Right lobe of liver (tissue), 6 donors: Measurements from ENCODE around the gene VRK1. TPM values are rescaled to one million over a fixed set of nuclear protein-coding genes. Genes with fewer than 3 reads are reported as not detected.

Experiments
- ATAC-seq, 4 donors: fragments of 200-7000 bp; cut with Tn5 transposase; one replicate each; pipeline ENCODE4 v1.9.1; 2020; ENCODE audit warnings: mild to moderate bottlenecking in 4 of 4, moderate library complexity in 4 of 4
- DNase-seq, 3 donors: peaks; one replicate each; pipeline ENCODE4 v3.0.0-alpha.2; 2020
- H3K27ac ChIP-seq, 3 donors: fragments of 200-600 bp; one replicate each; pipeline ENCODE4 v1.8.0; 2022
- H3K27me3 ChIP-seq, 2 donors: fragments of 200-600 bp; one replicate each; pipeline ENCODE4 v1.8.0; 2022
- H3K36me3 ChIP-seq, 4 donors: fragments of 200-600 bp; sonication (generic) in 1 of 4; one replicate each; pipeline versions ENCODE4 v1.5.1 to v1.8.0; 2017 to 2022; ENCODE audit warnings: control low read depth in 1 of 4
- H3K4me1 ChIP-seq, 4 donors: fragments of 200-600 bp; sonication (generic) in 1 of 4; one replicate each; pipeline versions ENCODE4 v1.5.1 to v1.8.0; 2017 to 2022; ENCODE audit warnings: control low read depth in 1 of 4
- H3K4me3 ChIP-seq, 3 donors: fragments of 200-600 bp; one replicate each; pipeline ENCODE4 v1.8.0; 2022
- H3K9me3 ChIP-seq, 4 donors: fragments of 200-600 bp; sonication (generic) in 1 of 4; one replicate each; pipeline versions ENCODE4 v1.5.1 to v1.8.0; 2017 to 2022; ENCODE audit warnings: control low read depth in 1 of 4
- POLR2A ChIP-seq: fragments of 450-650 bp; IDR thresholded peaks from one replicate; pipeline ENCODE4 v1.6.1; 2017; ENCODE audit warnings: antibody characterized with exemption, mild to moderate bottlenecking
- WGBS: methylation state at CpG from one replicate; pipeline ENCODE4 v1.1.6; 2018; ENCODE audit warnings: low coverage, low lambda C conversion rate; ENCODE audit not compliant: insufficient coverage; ENCODE audit errors: missing lambda C conversion rate; 5-methylcytosine and 5-hydroxymethylcytosine counted together
- intact Hi-C, 2 donors: fragments of 100-400 bp; cut with DNase I; formaldehyde crosslinking; loops; one replicate each; pipeline versions ENCODE4 v1.11.2 to v1.14.1; 2022
- total RNA-seq, 6 experiments: library from RNA; depleted of rRNA in 2 of 6; stranded (reverse); fragments of >200 nt in 2 of 6; fragmentation: NEBNext Ultra II Directional in 3 of 6; extraction: Animal tissue kit (Norgen Biotek cat#: 25700) in 3 of 6; gene quantifications; one replicate each; pipeline versions ENCODE4 v1.1.0 to v1.2.4, GENCODE V29; 2016 to 2023
- TF ChIP-seq, protein P1 (sequence below), 4 donors: fragments of 200-600 bp in 3 of 4; fragments of 450-650 bp in 1 of 4; IDR thresholded peaks; one replicate each; pipeline versions ENCODE4 v1.5.1 to v1.8.0; 2016 to 2022; ENCODE audit warnings: antibody characterized with exemption in 4 of 4, mild to moderate bottlenecking in 2 of 4
- donor health status: DM: no; HTN: yes; CAD: no.
- donor health status: DM: no; HTN: no; CAD: no.
- donor health status: DM: no; HTN: no; CAD: no.
- donor health status: DM: no; HTN: yes; CAD: no.
- donor health status: DM: no; HTN: yes; CAD: no.

Gene VRK1
- total RNA-seq, 6 experiments from 2014 or later = 1.8 to 6.9 (median 3.8) TPM

- Histone ChIP-seq H3K27ac (no peak overlapping the region), H3K9me3 (no peaks in the 10 kb centered on the region), H3K36me3 (no peaks in the 10 kb centered on the region), H3K4me3 (no peak overlapping the region), H3K27me3 (no peaks in the 10 kb centered on the region), H3K4me1 (no peaks in the 10 kb centered on the region)
- WGBS = 62% methylated on average over 5 of the region's 5 CpGs
- intact Hi-C loops = no loop called here
- TF ChIP-seq, protein P1, sequence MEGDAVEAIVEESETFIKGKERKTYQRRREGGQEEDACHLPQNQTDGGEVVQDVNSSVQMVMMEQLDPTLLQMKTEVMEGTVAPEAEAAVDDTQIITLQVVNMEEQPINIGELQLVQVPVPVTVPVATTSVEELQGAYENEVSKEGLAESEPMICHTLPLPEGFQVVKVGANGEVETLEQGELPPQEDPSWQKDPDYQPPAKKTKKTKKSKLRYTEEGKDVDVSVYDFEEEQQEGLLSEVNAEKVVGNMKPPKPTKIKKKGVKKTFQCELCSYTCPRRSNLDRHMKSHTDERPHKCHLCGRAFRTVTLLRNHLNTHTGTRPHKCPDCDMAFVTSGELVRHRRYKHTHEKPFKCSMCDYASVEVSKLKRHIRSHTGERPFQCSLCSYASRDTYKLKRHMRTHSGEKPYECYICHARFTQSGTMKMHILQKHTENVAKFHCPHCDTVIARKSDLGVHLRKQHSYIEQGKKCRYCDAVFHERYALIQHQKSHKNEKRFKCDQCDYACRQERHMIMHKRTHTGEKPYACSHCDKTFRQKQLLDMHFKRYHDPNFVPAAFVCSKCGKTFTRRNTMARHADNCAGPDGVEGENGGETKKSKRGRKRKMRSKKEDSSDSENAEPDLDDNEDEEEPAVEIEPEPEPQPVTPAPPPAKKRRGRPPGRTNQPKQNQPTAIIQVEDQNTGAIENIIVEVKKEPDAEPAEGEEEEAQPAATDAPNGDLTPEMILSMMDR (IDR thresholded peaks at IDR 0.05) = no peak
- TF ChIP-seq POLR2A = no peak
- ATAC-seq (no peak), DNase-seq (no peak)
Observed at GRCh38 chr14:96772929-96773328, 24.3 kb upstream of the VRK1 start.

- Histone ChIP-seq H3K4me1 (no peaks in the 10 kb centered on the region), H3K4me3 (no peak overlapping the region), H3K27me3 (no peaks in the 10 kb centered on the region), H3K27ac (no peak overlapping the region), H3K9me3 (no peaks in the 10 kb centered on the region), H3K36me3 (no peaks in the 10 kb centered on the region)
- no peak for TF ChIP-seq POLR2A
- TF ChIP-seq, protein P1 (IDR thresholded peaks at IDR 0.05) = no peak
- intact Hi-C loops = no loop called here
- ATAC-seq (no peak), DNase-seq (no peak)
- WGBS = 82% methylated on average over 4 of the region's 4 CpGs
Observed at GRCh38 chr14:96776791-96777190, 20.4 kb upstream of the VRK1 start.

DNA sequence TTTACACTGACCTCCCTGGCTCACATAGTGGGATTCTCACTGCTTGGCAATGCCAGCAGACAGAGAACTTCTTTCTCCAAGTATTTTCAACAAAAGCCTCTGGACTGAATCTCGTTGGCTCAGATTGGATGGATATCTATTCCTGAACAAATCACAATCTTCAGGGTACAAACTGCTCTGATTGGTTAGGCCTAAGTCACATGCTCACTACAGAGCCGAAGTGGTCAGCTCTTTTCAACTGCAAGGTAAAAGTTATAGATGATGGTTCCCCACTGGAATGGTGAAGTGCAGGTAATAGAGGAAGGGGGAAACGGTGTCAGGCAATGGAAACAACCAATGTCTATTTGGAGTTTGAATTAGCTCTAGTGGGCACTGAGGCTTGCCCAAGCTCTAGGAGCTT, 16.7 kb upstream of the VRK1 start:
- H3K27ac ChIP-seq = no peak overlapping the region

GRCh38 chr14:96781371-96781770, 15.8 kb upstream of the VRK1 start:
- WGBS = 52% methylated on average over 3 of the region's 3 CpGs
- H3K4me1 ChIP-seq = no peaks in the 10 kb centered on the region
- no peaks in the 10 kb centered on the region for H3K36me3 ChIP-seq

More for the DNA sequence above, 16.7 kb upstream of the VRK1 start:
- intact Hi-C loops = no loop called here
- Histone ChIP-seq H3K36me3 (no peaks in the 10 kb centered on the region), H3K27me3 (no peaks in the 10 kb centered on the region), H3K4me3 (no peak overlapping the region), H3K4me1 (no peaks in the 10 kb centered on the region), H3K9me3 (no peaks in the 10 kb centered on the region)
- DNase-seq (no peak), ATAC-seq (no peak)
- TF ChIP-seq, protein P1 (IDR thresholded peaks at IDR 0.05) = no peak
- no peak for TF ChIP-seq POLR2A
- WGBS = 62% methylated on average over 3 of the region's 3 CpGs

More at GRCh38 chr14:96781371-96781770, 15.8 kb upstream of the VRK1 start:
- no peak for ATAC-seq
- TF ChIP-seq, protein P1 (IDR thresholded peaks at IDR 0.05) = no peak
- no peak for TF ChIP-seq POLR2A
- H3K27ac ChIP-seq = no peak overlapping the region
- DNase-seq = no peak
- no peaks in the 10 kb centered on the region for H3K9me3 ChIP-seq
- intact Hi-C loops = no loop called here
- no peak overlapping the region for H3K4me3 ChIP-seq
- H3K27me3 ChIP-seq = no peaks in the 10 kb centered on the region
